ENCODE results near the gene TMEM273.

DNA sequence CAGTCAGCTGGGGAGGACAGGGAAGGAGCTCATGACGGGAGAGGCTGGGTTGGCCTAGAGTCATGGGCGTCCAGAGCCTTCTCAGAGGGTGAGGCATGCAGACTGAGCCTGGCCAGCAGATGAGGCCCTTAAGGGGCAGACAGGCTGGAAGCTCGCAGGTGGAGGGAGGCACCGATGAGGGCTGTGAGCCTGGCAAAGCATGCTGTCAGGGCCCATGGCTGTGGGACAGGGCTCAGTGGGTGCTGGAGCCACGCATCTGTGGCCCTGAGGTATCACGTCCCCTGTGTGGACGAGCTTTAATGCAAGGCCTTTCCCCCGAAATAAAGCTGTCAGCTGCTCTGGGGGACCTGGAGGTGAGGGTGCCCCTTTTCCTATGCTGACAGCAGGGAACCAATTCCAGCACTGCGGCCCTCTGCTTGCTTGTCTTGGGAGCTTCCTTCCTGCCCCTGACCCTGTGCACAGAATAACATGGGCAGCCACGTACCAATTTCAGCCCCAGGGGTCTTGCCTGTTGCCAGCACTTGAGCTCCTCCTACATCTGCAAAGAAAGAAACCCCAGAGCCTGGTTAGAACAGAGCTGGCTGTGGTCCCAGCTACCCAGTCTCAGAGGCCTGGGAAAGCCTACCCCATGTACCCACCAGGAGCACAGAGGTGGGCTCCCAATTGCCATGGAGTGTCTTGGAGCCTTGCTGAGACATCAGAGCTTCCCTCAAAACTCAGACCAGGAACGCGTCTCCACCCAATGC, 20.6 kb downstream of the TMEM273 start:
- TF ChIP-seq, protein P1, sequence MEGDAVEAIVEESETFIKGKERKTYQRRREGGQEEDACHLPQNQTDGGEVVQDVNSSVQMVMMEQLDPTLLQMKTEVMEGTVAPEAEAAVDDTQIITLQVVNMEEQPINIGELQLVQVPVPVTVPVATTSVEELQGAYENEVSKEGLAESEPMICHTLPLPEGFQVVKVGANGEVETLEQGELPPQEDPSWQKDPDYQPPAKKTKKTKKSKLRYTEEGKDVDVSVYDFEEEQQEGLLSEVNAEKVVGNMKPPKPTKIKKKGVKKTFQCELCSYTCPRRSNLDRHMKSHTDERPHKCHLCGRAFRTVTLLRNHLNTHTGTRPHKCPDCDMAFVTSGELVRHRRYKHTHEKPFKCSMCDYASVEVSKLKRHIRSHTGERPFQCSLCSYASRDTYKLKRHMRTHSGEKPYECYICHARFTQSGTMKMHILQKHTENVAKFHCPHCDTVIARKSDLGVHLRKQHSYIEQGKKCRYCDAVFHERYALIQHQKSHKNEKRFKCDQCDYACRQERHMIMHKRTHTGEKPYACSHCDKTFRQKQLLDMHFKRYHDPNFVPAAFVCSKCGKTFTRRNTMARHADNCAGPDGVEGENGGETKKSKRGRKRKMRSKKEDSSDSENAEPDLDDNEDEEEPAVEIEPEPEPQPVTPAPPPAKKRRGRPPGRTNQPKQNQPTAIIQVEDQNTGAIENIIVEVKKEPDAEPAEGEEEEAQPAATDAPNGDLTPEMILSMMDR (IDR thresholded peaks at IDR 0.05), result no peak
- no peak for TF ChIP-seq POLR2AphosphoS5 (IDR thresholded peaks at IDR 0.05)

All from sigmoid colon (tissue), 4 donors.